ENCODE results near the gene PGBD1. TPM values are rescaled to one million over a fixed set of nuclear protein-coding genes. Genes with fewer than 3 reads are reported as not detected.

The PGBD1 gene
- total RNA-seq, 2 donors from 2014 or later = 1.6 to 2.6 TPM

DNA sequence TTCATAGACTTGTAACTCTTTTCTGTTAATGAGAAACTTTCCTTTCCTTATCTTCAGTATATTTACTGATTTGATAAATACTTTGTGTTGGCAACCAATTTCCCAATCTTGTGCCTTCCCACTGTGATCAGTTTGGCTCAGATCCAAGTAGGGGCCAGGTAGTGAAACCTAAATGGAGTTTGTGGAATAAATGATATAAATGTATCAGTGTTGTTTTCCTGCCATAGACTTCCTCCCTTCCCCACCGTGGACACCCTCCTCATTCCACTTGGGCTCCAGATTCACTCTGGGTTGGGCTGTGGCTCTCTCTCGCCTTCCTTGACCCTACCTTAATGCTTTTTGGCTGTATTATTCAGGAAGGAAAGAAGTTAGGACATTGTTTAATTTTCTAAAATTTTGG is 69.7 kb downstream of the PGBD1 start:
- Mint-ChIP-seq H3K27ac (peak overlapping the region; percentile 68 to 75), H3K4me3 (peak overlapping the region; percentile 93), H3K27me3 (peaks cover 8 to 15% of the 10 kb centered on the region in 2 donors), H3K4me1 (ENCODE audit: low read depth in 2 of 2) (peaks cover 29 to 38% of the 10 kb centered on the region in 2 donors), H3K9me3 (no peaks in the 10 kb centered on the region), H3K36me3 (no peaks in the 10 kb centered on the region)
- no peak for DNase-seq (ENCODE audit: low spot score)
- no peak for ATAC-seq

DNA sequence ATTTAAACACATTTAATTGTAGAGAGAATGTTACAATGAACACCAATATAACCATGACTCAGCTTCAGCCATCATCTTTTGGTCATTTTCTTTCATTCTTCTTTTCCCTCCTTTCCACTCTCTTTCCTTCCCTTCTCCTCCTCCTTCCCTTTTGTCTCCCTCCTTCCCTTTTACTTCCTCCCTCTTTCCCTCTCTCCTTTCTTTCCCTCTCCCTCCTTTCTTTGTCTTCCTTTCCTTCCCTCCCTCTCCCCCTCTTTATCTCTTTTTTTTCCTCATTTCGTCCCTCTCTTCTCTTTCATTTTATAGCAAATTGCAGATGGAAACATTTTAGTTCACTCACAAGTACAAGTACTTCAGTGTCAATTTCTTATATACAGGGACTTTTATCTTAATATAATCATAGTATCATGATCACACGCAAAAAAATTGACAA is 70.1 kb downstream of the PGBD1 start:
- Mint-ChIP-seq H3K9me3 (no peaks in the 10 kb centered on the region), H3K27me3 (peaks cover 6 to 15% of the 10 kb centered on the region in 2 donors), H3K4me3 (peak overlapping the region; percentile 93), H3K27ac (peak overlapping the region in 1 of 2 donors; percentile 68), H3K4me1 (ENCODE audit: low read depth in 2 of 2) (peaks cover 31 to 40% of the 10 kb centered on the region in 2 donors), H3K36me3 (no peaks in the 10 kb centered on the region)
- no peak for DNase-seq (ENCODE audit: low spot score)
- no peak for ATAC-seq

Other genes with a start within 250 kb of the PGBD1 start
- gene ZNF165, start 201.0 kb upstream of the PGBD1 start, total RNA-seq = under 1 TPM; 0.48 to 0.59 TPM
- 1 to 10 TPM; 5.8 to 6.0 TPM for gene ZSCAN16, start 157.0 kb upstream of the PGBD1 start, total RNA-seq
- gene ZKSCAN8, start 139.7 kb upstream of the PGBD1 start, total RNA-seq = 10 to 100 TPM; 18.2 to 20.0 TPM
- gene ZSCAN9, start 56.3 kb upstream of the PGBD1 start, total RNA-seq = 10 to 100 TPM; 12.6 to 13.1 TPM
- 1 to 10 TPM; 3.3 to 4.7 TPM for gene ZKSCAN4, start 29.3 kb upstream of the PGBD1 start, total RNA-seq
- gene NKAPL, start 22.3 kb upstream of the PGBD1 start, total RNA-seq = under 1 TPM in 1 of 2 donors, not detected in 1; 0.45 TPM
- 1 to 10 TPM; 6.7 to 8.3 TPM for gene ZSCAN26, start 14.4 kb upstream of the PGBD1 start, total RNA-seq
- gene ZSCAN31, start 54.6 kb downstream of the PGBD1 start, total RNA-seq = 1 to 10 TPM in 1 of 2 donors, under 1 TPM in 1; 0.40 to 2.0 TPM
- gene ZKSCAN3, start 68.4 kb downstream of the PGBD1 start, total RNA-seq = 1 to 10 TPM; 3.1 to 4.6 TPM
- gene ZSCAN12, start 118.2 kb downstream of the PGBD1 start, total RNA-seq = 1 to 10 TPM; 6.9 to 9.9 TPM
- 1 to 10 TPM in 1 of 2 donors, under 1 TPM in 1; 0.40 to 1.5 TPM for gene ZSCAN23, start 161.9 kb downstream of the PGBD1 start, total RNA-seq
- not detected for gene GPX6, start 234.2 kb downstream of the PGBD1 start, total RNA-seq
- not detected for gene GPX5, start 244.3 kb downstream of the PGBD1 start, total RNA-seq